ENCODE results near the gene MEX3D. TPM values are rescaled to one million over a fixed set of nuclear protein-coding genes. Genes with fewer than 3 reads are reported as not detected.

The MEX3D gene
- total and polyA plus RNA-seq, 4 donors: 0.92 to 9.1 (median 5.2) TPM

DNA sequence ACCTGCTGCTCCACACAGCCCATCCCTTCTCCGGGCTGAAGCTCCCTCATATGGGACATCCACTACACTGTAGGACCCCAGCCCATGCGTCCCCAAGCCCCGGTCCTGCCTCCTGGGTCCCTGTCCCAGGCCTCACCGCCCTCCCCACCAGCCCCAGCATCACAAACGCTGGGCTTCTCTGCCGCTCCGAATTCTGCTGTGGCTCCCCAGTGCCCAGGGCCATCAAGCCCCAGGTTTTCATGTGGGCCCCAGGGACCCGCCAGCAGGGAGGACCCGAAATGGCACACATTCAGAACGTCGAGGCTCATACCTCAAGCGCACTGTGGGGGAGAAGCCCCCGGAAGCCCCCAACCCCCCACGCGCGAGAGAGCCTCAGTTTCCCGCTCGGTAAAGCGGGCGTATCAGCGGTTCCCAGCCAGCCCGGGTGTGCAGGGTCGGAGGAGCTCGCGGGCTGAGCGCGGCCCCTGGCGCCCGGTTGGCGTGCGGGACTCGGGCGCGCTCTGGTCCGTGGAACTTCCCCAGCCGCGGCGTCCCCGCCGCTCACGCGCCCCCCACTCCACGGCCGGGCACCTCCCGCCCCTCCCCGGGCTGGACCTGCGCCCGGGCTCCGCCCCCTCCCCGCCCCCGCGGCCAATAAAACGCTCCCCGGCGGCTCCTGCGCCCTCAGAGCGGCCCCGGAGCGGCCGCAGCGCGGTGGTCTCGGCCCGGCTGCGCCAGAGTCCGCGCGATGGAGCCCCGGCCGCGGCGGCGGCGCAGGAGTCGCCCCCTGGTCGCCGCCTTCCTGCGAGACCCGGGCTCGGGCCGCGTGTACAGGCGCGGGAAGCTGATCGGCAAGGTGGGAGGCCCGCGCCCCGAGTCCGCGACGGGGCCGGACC lies 44.5 kb downstream of the MEX3D start, which contains the start of gene PLK5:
Gene PLK5, plus strand, starts transcription at position 666 of the 875 bp plus-strand sequence. CDS start 2,920 bp downstream, outside the sequence.
- WGBS: 12% methylated on average over 92 of the region's 92 CpGs
- Histone ChIP-seq H3K36me3 (ENCODE audit: control insufficient read depth in 4 of 4, insufficient read depth in 3 of 4, low read depth in 1 of 4, low read length in 3 of 4) (no peaks in the 10 kb centered on the region), H3K4me1 (ENCODE audit: control insufficient read depth in 4 of 4, insufficient read depth in 4 of 4, low read length in 3 of 4) (peaks cover 0 to 5% (median 2%) of the 10 kb centered on the region in 4 donors), H3K9ac (ENCODE audit: low read depth in 1 of 2, low read length in 2 of 2) (no peak within 1 kb of the TSS), H3K27ac (ENCODE audit: low read depth in 1 of 2, low read length in 2 of 2) (no peak within 1 kb of the TSS), H3K9me3 (ENCODE audit: control insufficient read depth in 4 of 4, low read length in 3 of 4) (no peaks in the 10 kb centered on the region), H3K4me3 (ENCODE audit: low read depth in 1 of 3, low read length in 3 of 3) (no peak within 1 kb of the TSS), H3K27me3 (ENCODE audit: control insufficient read depth in 4 of 4, insufficient read depth in 4 of 4, low read length in 3 of 4) (peaks cover 0 to 18% (median 7%) of the 10 kb centered on the region in 4 donors)
- TF ChIP-seq EGR1 (IDR thresholded peaks at IDR 0.05; ENCODE audit: low read depth in 2 of 2): no peak
- TF ChIP-seq, protein P1, sequence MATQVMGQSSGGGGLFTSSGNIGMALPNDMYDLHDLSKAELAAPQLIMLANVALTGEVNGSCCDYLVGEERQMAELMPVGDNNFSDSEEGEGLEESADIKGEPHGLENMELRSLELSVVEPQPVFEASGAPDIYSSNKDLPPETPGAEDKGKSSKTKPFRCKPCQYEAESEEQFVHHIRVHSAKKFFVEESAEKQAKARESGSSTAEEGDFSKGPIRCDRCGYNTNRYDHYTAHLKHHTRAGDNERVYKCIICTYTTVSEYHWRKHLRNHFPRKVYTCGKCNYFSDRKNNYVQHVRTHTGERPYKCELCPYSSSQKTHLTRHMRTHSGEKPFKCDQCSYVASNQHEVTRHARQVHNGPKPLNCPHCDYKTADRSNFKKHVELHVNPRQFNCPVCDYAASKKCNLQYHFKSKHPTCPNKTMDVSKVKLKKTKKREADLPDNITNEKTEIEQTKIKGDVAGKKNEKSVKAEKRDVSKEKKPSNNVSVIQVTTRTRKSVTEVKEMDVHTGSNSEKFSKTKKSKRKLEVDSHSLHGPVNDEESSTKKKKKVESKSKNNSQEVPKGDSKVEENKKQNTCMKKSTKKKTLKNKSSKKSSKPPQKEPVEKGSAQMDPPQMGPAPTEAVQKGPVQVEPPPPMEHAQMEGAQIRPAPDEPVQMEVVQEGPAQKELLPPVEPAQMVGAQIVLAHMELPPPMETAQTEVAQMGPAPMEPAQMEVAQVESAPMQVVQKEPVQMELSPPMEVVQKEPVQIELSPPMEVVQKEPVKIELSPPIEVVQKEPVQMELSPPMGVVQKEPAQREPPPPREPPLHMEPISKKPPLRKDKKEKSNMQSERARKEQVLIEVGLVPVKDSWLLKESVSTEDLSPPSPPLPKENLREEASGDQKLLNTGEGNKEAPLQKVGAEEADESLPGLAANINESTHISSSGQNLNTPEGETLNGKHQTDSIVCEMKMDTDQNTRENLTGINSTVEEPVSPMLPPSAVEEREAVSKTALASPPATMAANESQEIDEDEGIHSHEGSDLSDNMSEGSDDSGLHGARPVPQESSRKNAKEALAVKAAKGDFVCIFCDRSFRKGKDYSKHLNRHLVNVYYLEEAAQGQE (IDR thresholded peaks at IDR 0.05): no peak
- TF ChIP-seq SP1 (IDR thresholded peaks at IDR 0.05): no peak
- TF ChIP-seq, protein P2, sequence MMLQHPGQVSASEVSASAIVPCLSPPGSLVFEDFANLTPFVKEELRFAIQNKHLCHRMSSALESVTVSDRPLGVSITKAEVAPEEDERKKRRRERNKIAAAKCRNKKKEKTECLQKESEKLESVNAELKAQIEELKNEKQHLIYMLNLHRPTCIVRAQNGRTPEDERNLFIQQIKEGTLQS (IDR thresholded peaks at IDR 0.05): no peak
- no peak for TF ChIP-seq NR2F2 (IDR thresholded peaks at IDR 0.05)
- no peak for TF ChIP-seq FOXA2 (IDR thresholded peaks at IDR 0.05)
- no peak for TF ChIP-seq HNF4A (conservative IDR thresholded peaks at IDR 0.05)
- TF ChIP-seq RXRA (IDR thresholded peaks at IDR 0.05): no peak
- TF ChIP-seq, protein P3, sequence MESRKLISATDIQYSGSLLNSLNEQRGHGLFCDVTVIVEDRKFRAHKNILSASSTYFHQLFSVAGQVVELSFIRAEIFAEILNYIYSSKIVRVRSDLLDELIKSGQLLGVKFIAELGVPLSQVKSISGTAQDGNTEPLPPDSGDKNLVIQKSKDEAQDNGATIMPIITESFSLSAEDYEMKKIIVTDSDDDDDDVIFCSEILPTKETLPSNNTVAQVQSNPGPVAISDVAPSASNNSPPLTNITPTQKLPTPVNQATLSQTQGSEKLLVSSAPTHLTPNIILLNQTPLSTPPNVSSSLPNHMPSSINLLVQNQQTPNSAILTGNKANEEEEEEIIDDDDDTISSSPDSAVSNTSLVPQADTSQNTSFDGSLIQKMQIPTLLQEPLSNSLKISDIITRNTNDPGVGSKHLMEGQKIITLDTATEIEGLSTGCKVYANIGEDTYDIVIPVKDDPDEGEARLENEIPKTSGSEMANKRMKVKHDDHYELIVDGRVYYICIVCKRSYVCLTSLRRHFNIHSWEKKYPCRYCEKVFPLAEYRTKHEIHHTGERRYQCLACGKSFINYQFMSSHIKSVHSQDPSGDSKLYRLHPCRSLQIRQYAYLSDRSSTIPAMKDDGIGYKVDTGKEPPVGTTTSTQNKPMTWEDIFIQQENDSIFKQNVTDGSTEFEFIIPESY (IDR thresholded peaks at IDR 0.05): no peak
- TF ChIP-seq, protein P4, sequence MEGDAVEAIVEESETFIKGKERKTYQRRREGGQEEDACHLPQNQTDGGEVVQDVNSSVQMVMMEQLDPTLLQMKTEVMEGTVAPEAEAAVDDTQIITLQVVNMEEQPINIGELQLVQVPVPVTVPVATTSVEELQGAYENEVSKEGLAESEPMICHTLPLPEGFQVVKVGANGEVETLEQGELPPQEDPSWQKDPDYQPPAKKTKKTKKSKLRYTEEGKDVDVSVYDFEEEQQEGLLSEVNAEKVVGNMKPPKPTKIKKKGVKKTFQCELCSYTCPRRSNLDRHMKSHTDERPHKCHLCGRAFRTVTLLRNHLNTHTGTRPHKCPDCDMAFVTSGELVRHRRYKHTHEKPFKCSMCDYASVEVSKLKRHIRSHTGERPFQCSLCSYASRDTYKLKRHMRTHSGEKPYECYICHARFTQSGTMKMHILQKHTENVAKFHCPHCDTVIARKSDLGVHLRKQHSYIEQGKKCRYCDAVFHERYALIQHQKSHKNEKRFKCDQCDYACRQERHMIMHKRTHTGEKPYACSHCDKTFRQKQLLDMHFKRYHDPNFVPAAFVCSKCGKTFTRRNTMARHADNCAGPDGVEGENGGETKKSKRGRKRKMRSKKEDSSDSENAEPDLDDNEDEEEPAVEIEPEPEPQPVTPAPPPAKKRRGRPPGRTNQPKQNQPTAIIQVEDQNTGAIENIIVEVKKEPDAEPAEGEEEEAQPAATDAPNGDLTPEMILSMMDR (IDR thresholded peaks at IDR 0.05; ENCODE audit: low read depth, low read length, missing input control): no peak
- no peak for TF ChIP-seq TAF1 (conservative IDR thresholded peaks at IDR 0.05)
- TF ChIP-seq, protein P5, sequence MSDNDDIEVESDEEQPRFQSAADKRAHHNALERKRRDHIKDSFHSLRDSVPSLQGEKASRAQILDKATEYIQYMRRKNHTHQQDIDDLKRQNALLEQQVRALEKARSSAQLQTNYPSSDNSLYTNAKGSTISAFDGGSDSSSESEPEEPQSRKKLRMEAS (IDR thresholded peaks at IDR 0.05): no peak
- no peak for TF ChIP-seq GABPA (IDR thresholded peaks at IDR 0.05 in 1 of 2, conservative IDR thresholded peaks at IDR 0.05 in 1 of 2)
- no peak for TF ChIP-seq YY1 (IDR thresholded peaks at IDR 0.05)
- no peak for TF ChIP-seq HNF4G (IDR thresholded peaks at IDR 0.05)
- no peak for DNase-seq (ENCODE audit: low spot score)
